UCSD-AML1 (cell line): ENCODE data around the gene ITGA3.
"Not testable (repeated sequence)": the region's sequence is repeated elsewhere in the genome, so short reads cannot be mapped to it uniquely, and the experiment has no call there.

ENCODE experiments used
- DNase-seq: peaks from one replicate; lab custom pipeline; 2025; ENCODE audit not compliant: unreplicated experiment; lab: John Stamatoyannopoulos, UW

ITGA3 gene

DNA sequence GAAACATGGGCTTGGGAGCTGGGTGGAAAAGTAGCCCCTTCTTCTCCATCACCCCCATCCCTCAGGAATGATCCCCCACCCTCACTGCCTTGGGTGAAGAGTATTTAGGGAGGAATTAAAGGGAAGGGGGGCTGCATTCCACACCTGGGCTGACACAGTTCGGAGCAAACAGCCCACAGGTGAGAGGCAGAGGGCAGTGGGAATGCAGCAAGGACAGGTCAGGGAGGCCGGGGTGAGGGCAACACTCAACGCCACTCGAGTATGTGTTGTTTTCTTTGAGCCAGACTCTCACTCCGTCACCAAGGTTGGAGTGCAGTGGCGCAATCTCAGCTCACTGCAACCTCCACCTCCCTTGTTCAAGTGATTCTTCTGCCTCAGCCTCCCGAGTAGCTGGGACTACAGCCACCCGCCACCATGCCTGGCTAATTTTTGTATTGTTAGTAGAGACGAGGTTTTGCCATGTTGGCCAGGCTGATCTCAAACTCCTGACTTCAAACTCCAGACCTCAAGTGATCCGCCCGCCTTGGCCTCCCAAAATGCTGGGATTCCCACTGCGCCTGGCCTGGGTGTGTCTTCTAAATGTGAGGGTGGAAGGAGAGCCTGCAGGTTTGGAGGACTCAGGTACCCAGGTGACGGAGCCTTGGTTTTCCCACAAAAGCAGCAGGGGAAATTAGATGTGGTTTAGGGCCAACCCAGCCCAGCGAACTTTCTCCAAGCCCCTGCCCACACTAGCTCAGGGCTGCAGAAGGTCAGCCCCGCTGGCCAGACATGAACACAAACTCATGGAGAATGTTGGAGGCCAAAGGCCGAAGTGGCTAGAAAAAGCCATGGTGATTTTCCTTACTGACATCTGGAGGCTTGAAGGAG lies 21.2 kb upstream of the ITGA3 start:
- DNase-seq, result no peak

DNA sequence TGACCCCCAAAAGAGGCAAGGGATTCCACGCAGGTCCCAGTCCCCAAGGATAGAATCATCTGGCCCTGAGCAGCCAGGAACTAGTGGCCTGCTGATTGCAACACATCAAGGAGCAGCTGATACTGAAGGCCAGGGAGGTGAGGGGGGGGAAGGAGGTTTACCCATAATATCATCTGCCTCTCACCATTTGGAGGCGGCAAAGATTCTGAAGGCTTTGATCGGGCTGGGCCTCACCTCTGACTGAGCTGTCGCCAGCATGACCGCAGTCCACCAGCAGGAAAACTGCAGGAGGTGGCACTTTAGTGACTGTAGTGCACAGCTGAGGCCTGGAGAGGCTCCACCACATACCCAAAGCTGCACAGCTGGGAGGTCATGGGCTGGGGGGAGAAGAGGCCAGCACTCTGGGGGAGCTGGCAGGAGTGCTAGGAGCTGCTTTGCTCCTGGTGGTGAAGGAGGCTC lies 20.5 kb upstream of the ITGA3 start:
- no peak for DNase-seq

DNA sequence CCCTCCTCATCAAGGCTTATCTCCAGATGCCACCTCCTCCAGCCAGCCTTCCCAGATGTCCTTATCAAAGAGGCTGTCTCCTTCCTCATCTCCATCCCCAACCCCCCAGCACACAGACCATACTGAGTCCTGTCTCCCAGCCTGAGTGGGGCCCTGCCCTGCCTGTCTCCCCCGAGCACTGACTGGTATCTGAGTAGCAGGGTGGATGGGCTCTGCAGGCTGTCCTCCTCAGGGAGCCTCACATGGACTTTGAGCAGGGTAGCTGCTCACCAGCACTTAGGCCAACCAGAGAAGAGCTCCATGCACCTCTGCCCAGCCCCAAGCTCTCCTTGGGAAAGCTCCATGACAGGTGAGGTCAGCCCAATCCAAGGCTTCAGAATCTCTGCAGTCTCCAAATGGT lies 20.0 kb upstream of the ITGA3 start:
- DNase-seq, result no peak

DNA sequence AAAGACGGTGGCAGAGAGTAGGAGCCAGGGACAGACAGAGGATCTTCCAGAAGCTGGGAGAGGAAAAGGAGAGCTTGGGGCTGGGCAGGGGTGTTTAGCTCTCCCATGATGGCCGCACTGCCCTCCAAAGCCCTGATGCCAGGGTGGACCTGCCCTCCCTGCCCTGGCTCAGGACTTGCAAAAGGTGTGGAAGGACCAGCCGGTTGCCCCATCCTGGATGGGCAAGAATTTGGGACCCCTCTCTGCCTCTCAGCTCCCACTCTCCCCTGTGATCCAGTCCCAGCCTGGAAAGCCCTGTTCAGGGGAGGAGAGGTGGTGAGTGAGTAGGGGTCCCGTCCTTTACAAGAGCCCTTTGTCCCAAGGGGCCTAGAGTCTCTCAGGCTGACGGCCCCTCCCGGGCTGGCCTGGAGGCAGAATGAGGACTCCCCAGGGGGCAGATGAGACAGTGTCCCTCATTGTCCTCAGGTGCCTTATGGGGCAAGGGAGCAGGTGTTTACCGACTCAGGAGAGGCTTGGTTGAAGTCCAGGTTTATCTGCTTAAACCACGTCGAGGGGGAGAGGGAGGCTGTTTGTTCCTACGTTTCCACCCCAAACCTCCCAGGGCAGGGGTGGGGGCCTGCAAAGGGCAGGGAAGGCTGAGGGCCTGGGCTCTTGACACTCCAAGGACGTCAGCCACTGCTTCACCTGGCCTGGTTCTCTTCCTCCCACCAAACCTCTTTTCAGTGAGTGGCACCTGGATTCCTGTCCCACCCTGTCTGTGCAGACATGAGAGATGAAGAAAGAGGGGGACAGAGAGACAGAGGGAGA lies 19.3 kb upstream of the ITGA3 start:
- DNase-seq, result no peak

DNA sequence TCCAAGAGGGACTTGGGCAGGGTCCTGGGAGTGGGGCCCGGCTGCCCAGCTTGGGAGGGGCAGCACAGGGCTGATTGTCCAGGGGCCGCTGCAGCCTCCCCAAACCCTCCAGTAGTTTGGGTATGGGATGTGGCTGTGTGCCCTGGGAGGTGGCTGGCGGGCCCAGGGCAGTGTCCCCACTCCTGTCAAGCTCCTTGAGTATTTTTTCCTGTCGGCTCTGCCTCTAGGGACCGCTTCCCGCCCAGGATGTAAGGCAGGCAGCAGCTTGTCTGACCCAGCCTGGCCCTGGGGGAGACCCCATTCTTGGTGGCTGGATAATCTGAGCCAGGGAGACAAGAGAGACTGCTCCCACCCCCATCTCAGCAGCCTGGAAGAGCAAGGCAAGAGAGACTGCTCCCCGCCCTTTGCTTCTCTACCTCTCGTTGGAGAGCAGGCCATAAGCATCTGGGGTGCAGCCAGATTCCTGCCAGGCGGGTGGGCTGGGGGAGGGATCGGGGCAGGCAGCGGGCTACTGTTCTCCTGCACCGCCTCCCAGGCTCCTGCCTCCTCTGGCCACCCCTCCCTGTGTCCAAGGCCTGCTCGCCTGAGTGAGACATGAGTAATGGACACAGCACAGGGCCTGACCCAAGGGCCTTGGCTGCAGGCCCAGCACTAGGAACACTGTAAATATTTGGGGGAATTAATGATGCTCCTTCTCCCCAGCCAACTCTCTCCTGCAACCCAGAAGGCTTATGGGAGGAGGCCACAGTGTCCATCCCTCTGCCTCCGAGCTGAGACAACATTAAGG lies 18.4 kb upstream of the ITGA3 start:
- no peak for DNase-seq

DNA sequence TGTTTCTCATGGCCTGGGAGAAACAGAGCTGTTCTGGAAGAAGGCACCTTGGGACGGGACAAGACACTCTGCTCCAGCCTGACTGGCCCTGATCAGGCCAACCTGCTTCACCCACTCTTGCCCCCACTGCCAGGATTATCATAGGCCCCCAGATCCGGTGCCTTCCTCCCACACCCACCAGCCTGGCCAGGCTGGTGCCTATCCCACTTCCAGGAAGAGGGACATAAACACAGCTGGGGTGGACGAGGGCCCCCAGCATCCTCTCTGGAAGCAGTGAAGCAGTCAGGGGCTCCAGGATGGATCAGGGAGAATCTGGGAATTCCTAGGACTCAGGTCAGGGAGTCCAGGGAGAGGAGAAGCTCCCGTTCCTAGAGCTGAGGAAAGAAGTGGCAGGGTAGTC lies 16.9 kb upstream of the ITGA3 start:
- DNase-seq, result no peak

DNA sequence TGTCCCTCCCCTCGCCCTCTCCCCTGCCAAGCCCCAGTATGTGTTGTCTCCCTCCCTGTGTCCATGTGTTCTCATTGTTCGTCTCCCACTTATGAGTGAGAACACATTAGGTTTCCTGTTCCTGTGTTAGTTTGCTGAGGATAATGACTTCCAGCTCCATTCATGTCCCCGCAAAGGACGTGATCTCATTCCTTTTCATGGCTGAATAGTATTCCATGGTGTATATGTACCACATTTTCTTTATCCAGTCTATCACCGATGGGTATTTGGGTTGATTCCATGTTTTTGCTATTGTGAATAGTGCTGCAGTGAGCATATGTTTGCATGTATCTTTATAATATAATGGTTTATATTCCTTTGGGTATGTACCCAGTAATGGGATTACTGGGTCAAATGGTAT lies 15.4 kb upstream of the ITGA3 start:
- not testable (repeated sequence) for DNase-seq

DNA sequence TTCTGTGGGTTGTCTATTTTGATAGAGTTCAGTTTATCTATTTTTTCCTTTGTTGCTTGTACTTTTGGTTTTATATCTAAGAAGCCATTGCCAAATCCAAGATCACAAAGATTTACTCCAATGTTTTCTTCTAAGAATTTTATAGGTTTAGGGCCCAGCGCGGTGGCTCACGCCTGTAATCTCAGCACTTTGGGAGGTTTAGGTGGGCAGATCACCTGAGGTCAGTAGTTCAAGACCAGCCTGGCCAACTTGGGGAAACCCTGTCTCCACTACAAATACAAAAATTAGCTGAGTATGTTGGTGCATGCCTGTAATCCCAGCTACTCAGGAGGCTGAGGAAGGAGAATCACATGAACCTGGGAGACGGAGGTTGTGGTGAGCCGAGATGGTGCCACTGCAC lies 13.7 kb upstream of the ITGA3 start:
- DNase-seq, result no peak

DNA sequence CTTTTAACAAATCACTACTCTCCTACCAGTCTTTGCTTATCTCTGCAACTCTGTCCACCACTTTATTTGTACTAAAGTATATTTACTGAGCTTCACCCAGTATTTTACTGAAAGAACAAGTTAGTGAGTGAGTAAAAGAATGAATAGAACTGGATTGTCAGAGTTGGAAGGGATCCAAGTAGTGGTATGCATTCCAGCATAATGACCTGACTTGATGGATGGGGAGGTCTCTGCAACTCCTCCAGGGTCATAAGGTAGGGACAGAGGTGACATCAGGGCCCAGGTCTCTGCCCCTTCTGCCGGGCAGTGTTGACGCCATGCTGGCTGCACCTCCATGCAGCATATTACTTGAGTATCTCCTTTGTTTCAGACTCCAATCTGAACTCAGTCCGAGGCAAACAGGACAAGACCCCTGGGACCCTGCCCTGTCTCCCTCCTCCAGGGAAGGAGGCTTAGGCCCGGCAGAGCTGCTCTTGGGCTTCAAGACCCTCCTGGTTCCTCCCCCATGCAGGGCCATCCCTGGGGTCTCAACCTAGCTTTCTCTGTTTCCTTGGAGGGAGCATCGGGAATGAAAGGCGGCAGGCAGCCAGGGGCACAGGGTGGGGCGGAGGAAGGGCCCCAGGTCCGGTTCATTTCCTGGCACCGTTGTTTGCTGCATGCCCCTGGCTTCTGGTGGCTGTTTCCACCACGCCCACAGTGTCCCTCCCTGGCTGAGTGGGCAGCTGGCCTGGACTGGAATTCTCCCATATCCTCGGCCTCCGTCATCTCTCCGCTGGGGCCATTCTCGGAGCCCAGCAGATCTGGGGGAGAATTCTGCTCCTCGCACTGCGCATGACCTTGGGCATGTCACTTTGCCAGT lies 12.4 kb upstream of the ITGA3 start:
- DNase-seq, result no peak

DNA sequence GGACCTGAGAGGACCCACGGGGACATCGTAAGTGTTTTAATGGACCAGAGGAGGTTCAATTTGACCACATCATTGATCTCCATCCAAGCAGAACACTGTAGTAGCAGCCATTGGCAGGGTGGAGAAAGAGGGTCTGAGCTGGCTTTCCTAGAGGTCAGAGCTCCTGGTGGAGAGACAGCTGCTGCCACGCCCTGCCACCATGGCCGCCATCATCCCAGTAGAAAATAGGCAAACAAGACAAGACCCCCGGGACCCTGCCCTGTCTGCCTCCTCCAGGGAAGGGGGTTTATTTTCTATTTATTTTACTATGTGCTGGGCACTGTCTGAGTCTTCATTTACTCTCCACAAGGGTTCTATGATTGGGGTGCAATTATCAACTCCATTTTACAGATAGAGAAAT lies 11.4 kb upstream of the ITGA3 start:
- no peak for DNase-seq

DNA sequence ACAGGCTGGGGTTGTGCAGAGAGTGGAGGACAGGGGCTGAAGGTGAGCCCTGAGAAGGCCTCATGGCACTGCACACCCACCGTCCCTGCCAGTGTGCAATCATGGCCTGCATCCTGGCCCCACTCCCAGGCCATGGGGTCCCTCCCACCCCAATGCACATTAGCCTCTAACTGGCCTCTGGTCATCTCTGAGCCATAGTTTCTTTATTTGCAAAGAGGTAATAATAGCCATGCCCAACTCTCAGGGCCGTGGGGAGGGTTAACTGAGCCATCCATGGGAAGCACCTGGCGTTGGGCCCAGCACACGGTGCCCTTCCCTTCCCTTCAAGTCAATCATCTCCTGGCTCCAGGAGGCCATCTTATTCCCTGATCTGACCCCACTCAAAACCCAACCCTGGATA lies 10.8 kb upstream of the ITGA3 start:
- no peak for DNase-seq

DNA sequence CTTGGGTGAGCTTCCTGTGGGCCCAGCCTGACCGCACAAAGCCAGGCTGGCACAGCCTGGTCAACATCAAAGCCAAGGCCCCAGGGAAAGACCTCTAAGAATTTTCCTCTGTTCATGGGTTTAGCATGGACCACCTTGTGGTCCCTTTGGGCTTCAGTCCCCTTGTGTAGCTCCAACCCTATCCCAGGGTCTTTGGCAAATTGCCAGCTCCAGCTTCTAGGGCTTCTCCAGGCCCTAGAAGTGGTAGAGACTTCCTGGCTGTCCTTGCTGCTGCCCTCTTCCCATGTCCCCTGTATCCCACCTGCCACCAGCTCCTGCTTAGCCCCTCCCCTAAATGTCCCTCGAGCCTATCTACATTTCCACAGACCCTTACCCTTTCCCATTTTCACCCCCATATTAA lies 9.7 kb upstream of the ITGA3 start:
- DNase-seq, result no peak

DNA sequence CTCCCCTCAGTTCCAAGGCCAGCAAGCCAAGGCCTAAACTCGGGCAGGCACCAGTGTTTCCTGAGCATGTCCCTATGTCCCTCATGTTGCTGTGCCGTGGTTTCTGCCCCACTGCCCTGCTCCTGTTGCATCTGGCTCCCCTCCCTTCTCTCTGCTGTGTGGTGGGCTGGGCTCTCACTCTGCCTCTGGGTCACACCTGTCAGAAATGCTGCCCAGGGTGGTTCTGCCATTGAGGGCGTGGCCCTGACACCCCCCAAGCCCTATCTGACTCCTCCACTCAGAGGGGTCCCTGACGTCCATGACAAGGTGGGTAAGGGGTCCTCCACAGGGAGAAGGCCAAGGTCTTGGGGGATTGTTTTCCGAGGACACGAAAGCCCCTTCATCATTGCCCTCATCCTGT lies 9.2 kb upstream of the ITGA3 start:
- no peak for DNase-seq

DNA sequence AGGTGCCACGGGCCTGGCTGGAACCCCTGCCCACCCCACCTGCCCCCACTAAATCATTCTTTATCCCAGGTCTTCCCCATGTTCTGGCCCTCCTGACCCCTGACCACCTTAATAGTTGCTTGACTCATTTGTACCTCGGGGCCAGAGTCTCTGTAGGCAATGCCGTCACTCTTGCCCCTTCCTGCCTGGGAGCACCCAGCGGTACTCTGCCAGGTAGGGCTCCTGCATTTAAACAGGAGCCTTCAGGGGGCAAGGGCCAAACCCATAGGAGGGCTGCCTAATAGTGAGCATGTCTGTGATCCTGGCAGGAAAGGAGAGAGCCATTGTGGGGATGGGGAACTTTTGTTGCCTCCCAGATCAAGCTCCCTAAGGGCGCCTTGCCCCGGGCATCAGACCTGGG lies 8.8 kb upstream of the ITGA3 start:
- no peak for DNase-seq

DNA sequence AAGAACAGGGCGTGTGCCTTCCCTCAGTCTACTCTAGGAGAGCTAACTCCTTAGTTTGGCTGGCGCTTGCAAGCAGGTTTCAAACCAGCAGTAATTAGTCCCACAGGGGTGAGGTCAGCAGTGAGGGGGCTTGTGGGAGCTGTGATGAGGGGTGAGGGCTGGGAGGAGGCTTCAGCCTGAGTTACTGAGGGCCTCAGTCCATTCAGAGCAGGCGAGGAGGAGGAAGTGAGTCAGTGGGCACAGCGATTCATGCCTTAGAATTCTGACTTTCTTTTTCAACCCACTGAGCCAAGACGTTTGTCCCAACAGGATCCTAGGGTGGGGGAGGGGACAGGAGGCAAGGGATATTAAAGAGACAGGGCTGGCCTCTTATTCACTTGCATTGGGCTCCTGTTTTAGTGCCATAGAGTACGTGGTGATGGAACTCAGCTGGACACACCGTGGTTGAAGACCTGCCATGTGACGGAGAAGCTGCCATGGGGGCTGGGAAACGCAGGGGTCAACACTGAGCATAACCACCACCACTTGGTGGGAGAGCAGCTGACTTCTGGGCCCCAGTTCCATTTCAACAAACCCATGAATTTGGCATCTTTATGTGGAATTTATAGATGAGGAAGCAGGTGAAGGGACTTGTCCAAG lies 8.3 kb upstream of the ITGA3 start:
- no peak for DNase-seq

DNA sequence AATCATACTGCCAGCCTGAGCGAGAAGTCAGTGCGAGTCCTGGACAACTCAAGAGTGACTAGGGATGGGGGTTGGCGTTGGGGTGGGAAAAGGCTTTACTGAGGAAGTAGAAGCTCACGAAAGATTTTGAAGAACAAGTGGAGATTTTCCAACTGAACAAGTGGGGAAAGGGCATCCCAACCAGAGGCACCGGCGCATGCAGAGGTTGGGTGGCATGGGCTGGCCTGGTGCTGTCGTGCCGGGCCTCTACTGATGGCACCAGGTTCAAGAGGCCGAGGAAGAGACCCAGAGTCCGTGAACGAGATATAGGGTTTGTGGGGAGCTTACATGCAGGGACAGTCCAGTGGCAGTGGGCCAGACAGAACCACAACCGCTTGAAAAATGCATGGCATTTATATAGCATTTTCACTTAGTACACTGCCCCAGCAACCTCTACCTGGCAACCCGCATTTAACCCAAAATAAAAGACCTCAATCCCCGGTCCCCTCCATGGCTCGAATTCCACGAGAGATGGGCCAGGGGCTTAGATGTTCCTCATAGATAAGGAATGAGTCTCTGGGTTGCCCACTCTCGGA lies 7.7 kb upstream of the ITGA3 start:
- DNase-seq, result no peak

DNA sequence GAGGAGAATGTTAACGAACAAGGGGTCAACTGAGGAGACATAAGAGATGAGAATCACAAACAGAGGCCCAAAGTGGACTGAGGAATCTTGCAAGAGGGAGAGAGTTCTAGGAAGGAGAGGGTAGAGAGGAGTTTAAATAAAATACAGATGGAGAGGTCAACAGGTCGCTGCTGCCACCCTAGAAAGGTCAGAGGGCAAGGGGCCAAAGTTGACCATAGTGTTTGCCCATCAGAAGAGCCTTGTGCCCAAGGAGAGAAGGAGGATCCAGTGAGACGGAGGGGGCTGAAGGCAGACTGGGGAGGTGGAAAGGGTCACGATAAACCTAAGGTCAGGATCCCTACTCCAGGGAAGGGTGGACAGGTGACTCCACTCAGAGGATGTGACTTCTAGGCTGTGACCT lies 6.9 kb upstream of the ITGA3 start:
- no peak for DNase-seq

DNA sequence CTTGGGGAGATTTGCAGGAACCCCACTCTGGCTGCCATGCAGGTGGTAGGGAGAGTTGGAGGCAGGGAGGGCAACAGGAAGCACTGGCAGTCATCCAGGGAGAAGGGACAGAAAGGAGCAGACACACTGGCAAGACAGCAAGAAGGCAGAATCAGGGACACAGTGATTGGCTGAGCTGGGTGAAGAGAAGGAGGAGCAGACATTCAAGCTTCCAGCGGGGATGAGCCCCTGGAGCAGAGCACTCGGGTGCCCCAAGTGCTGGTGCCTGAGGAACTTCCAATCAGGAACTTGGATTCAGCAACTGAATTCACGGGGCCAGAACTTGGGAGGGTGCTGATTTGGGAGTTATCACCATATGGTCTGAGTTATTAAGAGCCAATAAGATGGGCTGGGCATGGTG lies 6.3 kb upstream of the ITGA3 start:
- DNase-seq, result no peak

DNA sequence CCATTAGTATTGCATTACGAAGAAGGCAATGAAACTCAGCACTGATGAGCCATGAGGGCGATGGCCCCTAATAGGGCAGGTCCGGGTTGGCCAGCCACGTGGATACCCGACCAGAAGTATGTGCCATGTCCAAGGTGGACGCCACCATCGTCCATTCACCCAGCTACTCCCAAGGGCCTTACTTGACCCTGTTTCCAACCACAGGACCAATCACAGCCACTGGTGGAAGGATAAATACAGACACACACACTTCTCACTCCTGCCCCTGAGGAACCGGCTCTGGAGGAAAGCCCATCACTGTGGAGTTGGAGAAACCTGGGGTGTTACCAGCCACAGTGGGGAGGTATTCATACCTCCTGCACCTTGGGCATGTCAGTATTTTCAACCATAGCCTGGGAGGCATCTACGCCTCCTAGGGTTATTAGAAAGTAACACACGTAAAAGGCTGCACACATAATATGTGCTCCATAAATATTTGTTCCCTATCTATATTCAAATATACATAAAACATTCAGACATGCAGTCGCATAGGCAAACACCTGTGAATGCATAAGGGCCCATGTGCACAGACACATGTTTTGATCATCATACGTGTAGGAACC lies 5.4 kb upstream of the ITGA3 start:
- DNase-seq, result no peak
